ENCODE data around the gene TLCD5. TPM values are rescaled to one million over a fixed set of nuclear protein-coding genes. Genes with fewer than 3 reads are reported as not detected.

The TLCD5 gene
- total RNA-seq, 1 donor from 2014 or later = 11.6 TPM

- no peak for DNase-seq (ENCODE audit: extremely low spot score, unreplicated experiment)
- Mint-ChIP-seq H3K9me3 (no peaks in the 10 kb centered on the region), H3K4me1 (ENCODE audit: unreplicated experiment) (peaks cover 12% of the 10 kb centered on the region), H3K27ac (no peak overlapping the region), H3K27me3 (peaks cover 3% of the 10 kb centered on the region), H3K4me3 (no peak overlapping the region), H3K36me3 (no peaks in the 10 kb centered on the region)
- TF ChIP-seq CTCF (conservative IDR thresholded peaks at IDR 0.05) = no peak
Measured at GRCh38 chr11:120307476-120307875, 17.6 kb upstream of the TLCD5 start.

- Mint-ChIP-seq H3K4me1 (ENCODE audit: unreplicated experiment) (peaks cover 12% of the 10 kb centered on the region), H3K27me3 (peaks cover 2% of the 10 kb centered on the region), H3K4me3 (no peak overlapping the region), H3K36me3 (no peaks in the 10 kb centered on the region), H3K9me3 (no peaks in the 10 kb centered on the region), H3K27ac (no peak overlapping the region)
- DNase-seq (ENCODE audit: extremely low spot score, unreplicated experiment) = no peak
- TF ChIP-seq CTCF (conservative IDR thresholded peaks at IDR 0.05) = no peak
Measured at GRCh38 chr11:120308081-120308480, 17.0 kb upstream of the TLCD5 start.

GRCh38 chr11:120310870-120311269, 14.2 kb upstream of the TLCD5 start:
- no peak overlapping the region for H3K27ac Mint-ChIP-seq
- peaks cover 6% of the 10 kb centered on the region for H3K4me1 Mint-ChIP-seq (ENCODE audit: unreplicated experiment)
- no peak for TF ChIP-seq CTCF (conservative IDR thresholded peaks at IDR 0.05)
- no peak overlapping the region for H3K4me3 Mint-ChIP-seq
- H3K27me3 Mint-ChIP-seq = no peaks in the 10 kb centered on the region
- no peaks in the 10 kb centered on the region for H3K36me3 Mint-ChIP-seq
- H3K9me3 Mint-ChIP-seq = no peaks in the 10 kb centered on the region
- DNase-seq (ENCODE audit: extremely low spot score, unreplicated experiment) = no peak

- TF ChIP-seq CTCF (conservative IDR thresholded peaks at IDR 0.05) = no peak
- no peak overlapping the region for H3K27ac Mint-ChIP-seq
- no peaks in the 10 kb centered on the region for H3K9me3 Mint-ChIP-seq
- H3K36me3 Mint-ChIP-seq = no peaks in the 10 kb centered on the region
- H3K4me3 Mint-ChIP-seq = no peak overlapping the region
- peaks cover 10% of the 10 kb centered on the region for H3K4me1 Mint-ChIP-seq (ENCODE audit: unreplicated experiment)
- DNase-seq (ENCODE audit: extremely low spot score, unreplicated experiment) = no peak
- peaks cover 3% of the 10 kb centered on the region for H3K27me3 Mint-ChIP-seq
Measured at GRCh38 chr11:120314861-120315260, 10.2 kb upstream of the TLCD5 start.

- Mint-ChIP-seq H3K4me1 (ENCODE audit: unreplicated experiment) (peaks cover 14% of the 10 kb centered on the region), H3K27ac (peak overlapping the region; percentile 96), H3K27me3 (peaks cover 3% of the 10 kb centered on the region), H3K9me3 (no peaks in the 10 kb centered on the region), H3K36me3 (no peaks in the 10 kb centered on the region), H3K4me3 (peak overlapping the region; percentile 82)
- no peak for TF ChIP-seq CTCF (conservative IDR thresholded peaks at IDR 0.05)
- DNase-seq (ENCODE audit: extremely low spot score, unreplicated experiment) = no peak
Measured at GRCh38 chr11:120316880-120317688, 8.0 kb upstream of the TLCD5 start.
